ENCODE measurements around the gene PRDM16. TPM values are rescaled to one million over a fixed set of nuclear protein-coding genes. Genes with fewer than 3 reads are reported as not detected.
A peak's percentile ranks its signal among the peaks of the same experiment; 100 is the strongest.

PRDM16 gene
- total RNA-seq, 1 experiment from 2014 or later: 0.17 TPM

DNA sequence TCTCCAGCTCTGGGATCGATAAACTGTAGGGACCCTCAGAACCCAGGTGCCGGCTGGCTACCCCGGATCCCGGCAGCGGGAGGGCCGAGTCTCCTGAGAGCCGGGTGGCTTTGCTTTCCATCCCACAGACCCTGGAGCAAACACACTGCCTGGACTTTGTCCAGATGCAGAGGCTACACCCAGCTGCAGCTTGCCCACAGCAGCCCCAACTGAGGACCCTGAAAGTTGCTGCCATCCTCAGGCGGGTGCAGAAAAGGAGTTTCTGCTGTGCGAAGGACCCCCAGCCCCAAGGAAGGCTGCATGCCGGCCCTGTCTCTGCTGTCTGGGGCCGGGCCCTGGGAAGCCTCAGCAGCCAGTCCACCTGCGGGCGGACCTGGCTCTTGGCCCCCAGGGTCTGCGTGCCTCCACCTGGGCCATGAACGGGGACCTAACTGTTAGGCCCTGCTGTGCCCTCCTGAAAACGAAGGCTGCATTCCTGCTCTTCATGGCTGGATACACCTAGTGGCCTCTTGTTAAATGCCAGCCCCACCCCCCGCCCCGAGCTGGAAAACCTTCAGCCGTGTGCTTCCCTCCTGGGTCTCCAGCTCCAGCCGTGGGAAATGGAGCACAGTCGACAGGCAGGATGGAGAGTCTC lies 287.9 kb downstream of the PRDM16 start:
- H3K18ac ChIP-seq (ENCODE audit: insufficient read length, low read depth, low read length): no peak overlapping the region
- no peak overlapping the region for H2BK5ac ChIP-seq (ENCODE audit: insufficient read length, low read length)
- H2BK15ac ChIP-seq (ENCODE audit: low read depth, low read length): no peak overlapping the region
- no peak overlapping the region for H3K27ac ChIP-seq (ENCODE audit: insufficient read length, low read depth, low read length)
- H3K4me1 Mint-ChIP-seq: peaks cover 15 to 31% of the 10 kb centered on the region in 2 experiments
- H3K23me2 ChIP-seq (ENCODE audit: insufficient read length, low read depth, low read length, poor library complexity, severe bottlenecking): no peaks in the 10 kb centered on the region
- H2BK20ac ChIP-seq (ENCODE audit: low read depth, low read length, poor library complexity, severe bottlenecking): no peak overlapping the region
- no peak overlapping the region for H3K14ac ChIP-seq (ENCODE audit: insufficient read depth, low read length)
- TF ChIP-seq, protein P1, sequence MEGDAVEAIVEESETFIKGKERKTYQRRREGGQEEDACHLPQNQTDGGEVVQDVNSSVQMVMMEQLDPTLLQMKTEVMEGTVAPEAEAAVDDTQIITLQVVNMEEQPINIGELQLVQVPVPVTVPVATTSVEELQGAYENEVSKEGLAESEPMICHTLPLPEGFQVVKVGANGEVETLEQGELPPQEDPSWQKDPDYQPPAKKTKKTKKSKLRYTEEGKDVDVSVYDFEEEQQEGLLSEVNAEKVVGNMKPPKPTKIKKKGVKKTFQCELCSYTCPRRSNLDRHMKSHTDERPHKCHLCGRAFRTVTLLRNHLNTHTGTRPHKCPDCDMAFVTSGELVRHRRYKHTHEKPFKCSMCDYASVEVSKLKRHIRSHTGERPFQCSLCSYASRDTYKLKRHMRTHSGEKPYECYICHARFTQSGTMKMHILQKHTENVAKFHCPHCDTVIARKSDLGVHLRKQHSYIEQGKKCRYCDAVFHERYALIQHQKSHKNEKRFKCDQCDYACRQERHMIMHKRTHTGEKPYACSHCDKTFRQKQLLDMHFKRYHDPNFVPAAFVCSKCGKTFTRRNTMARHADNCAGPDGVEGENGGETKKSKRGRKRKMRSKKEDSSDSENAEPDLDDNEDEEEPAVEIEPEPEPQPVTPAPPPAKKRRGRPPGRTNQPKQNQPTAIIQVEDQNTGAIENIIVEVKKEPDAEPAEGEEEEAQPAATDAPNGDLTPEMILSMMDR (conservative IDR thresholded peaks at IDR 0.05): peak; percentile 26; the same call in 1 of the 3 replicates
- no peak overlapping the region for H3K27ac Mint-ChIP-seq
- peaks cover 4% of the 10 kb centered on the region for H4K20me1 ChIP-seq (ENCODE audit: control insufficient read depth, insufficient read depth, insufficient read length)
- no peak overlapping the region for H2AFZ ChIP-seq (ENCODE audit: low read length)
- H3K4me2 ChIP-seq (ENCODE audit: insufficient read depth, insufficient read length, low read length): no peak overlapping the region
- no peak overlapping the region for H4K8ac ChIP-seq (replicated peaks; ENCODE audit: insufficient read length, low read depth, low read length)
- H2BK120ac ChIP-seq (ENCODE audit: low read depth, low read length, poor library complexity, severe bottlenecking): no peak overlapping the region
- WGBS (ENCODE audit: extremely low coverage, insufficient read length, low lambda C conversion rate): no CpG with 5 or more reads among the region's 21 CpGs
- peaks cover 3% of the 10 kb centered on the region; the same call in 1 of the 2 replicates for H3K27me3 Mint-ChIP-seq (ENCODE audit: low read depth)
- no peak overlapping the region for H3K4me3 Mint-ChIP-seq
- H3K79me1 ChIP-seq (ENCODE audit: insufficient read depth, low read depth, low read length, poor library complexity, severe bottlenecking): no peaks in the 10 kb centered on the region
- H3K79me2 ChIP-seq (ENCODE audit: insufficient read depth, low read length): no peaks in the 10 kb centered on the region
- no peak overlapping the region for H3K56ac ChIP-seq (ENCODE audit: insufficient read length, low read depth, low read length)
- no peak overlapping the region for H4K91ac ChIP-seq (ENCODE audit: insufficient read length, low read depth, low read length)
- H3K36me3 Mint-ChIP-seq (ENCODE audit: insufficient read depth in 1 of 3, low read depth in 3 of 3): no peaks in the 10 kb centered on the region
- H3K9me3 ChIP-seq (ENCODE audit: control insufficient read depth, low read depth, low read length): no peaks in the 10 kb centered on the region
- no peaks in the 10 kb centered on the region for H3K4me1 ChIP-seq (ENCODE audit: insufficient read depth, low read length)
- no peak overlapping the region for H3T11ph ChIP-seq (ENCODE audit: low read length)
- no peak for DNase-seq
- no peak overlapping the region for H3K9ac ChIP-seq (ENCODE audit: extremely low read depth, insufficient read length, low read length)
- H3K4ac ChIP-seq (ENCODE audit: low read depth, low read length): no peak overlapping the region
- no peaks in the 10 kb centered on the region for H3K27me3 ChIP-seq (ENCODE audit: insufficient read depth, low read length)
- no peak overlapping the region for H4K5ac ChIP-seq (ENCODE audit: insufficient read length, low read depth, low read length)
- H3K9me3 Mint-ChIP-seq: no peaks in the 10 kb centered on the region; a peak in 1 of 5 replicates
- H2BK12ac ChIP-seq (ENCODE audit: insufficient read length, low read depth, low read length): no peak overlapping the region
- no peak overlapping the region for H2AK5ac ChIP-seq (ENCODE audit: insufficient read length, low read length)
- H3K23ac ChIP-seq (ENCODE audit: insufficient read length, low read depth, low read length): no peak overlapping the region

All from H9 (cell line).